NOMO-1 treated with DMSO at 0.1 percent for 48 hours (cell line): ENCODE results near the gene IL10RB.
"Not testable (repeated sequence)": the region's sequence is repeated elsewhere in the genome, so short reads cannot be mapped to it uniquely, and the experiment has no call there.

Source experiments
- DNase-seq: peaks from one replicate; lab custom pipeline; 2025; ENCODE audit not compliant: unreplicated experiment; lab: John Stamatoyannopoulos, UW

Gene IL10RB

GRCh38 chr21:33240404-33240803, 25.8 kb upstream of the IL10RB start:
- no peak for DNase-seq

- no peak for DNase-seq
These were observed 24.3 kb upstream of the IL10RB start for GRCh38 chr21:33241846-33242245.

- not testable (repeated sequence) for DNase-seq
These were observed 23.3 kb upstream of the IL10RB start for GRCh38 chr21:33242846-33243245.

GRCh38 chr21:33244082-33244778, 21.9 kb upstream of the IL10RB start:
- peak; percentile 75 for DNase-seq

- peak; percentile 33 for DNase-seq
These were observed 21.4 kb upstream of the IL10RB start for GRCh38 chr21:33244779-33245105.

- no peak for DNase-seq
These were observed 20.8 kb upstream of the IL10RB start for GRCh38 chr21:33245289-33245918.

- DNase-seq: no peak
These were observed 19.7 kb upstream of the IL10RB start for GRCh38 chr21:33246506-33246905.

GRCh38 chr21:33246963-33247362, 19.2 kb upstream of the IL10RB start:
- DNase-seq: no peak

- DNase-seq: no peak
These were observed 18.6 kb upstream of the IL10RB start for GRCh38 chr21:33247599-33247998.

- DNase-seq: no peak
These were observed 16.7 kb upstream of the IL10RB start for GRCh38 chr21:33249331-33250002.

GRCh38 chr21:33251119-33251518, 15.0 kb upstream of the IL10RB start:
- DNase-seq: no peak

- DNase-seq: not testable (repeated sequence)
These were observed 12.8 kb upstream of the IL10RB start for GRCh38 chr21:33253382-33253781.

GRCh38 chr21:33254766-33255165, 11.4 kb upstream of the IL10RB start:
- DNase-seq: no peak

- no peak for DNase-seq
These were observed 10.8 kb upstream of the IL10RB start for GRCh38 chr21:33255404-33255803.

GRCh38 chr21:33256019-33256418, 10.1 kb upstream of the IL10RB start:
- DNase-seq: no peak

GRCh38 chr21:33257094-33257803, 8.9 kb upstream of the IL10RB start:
- DNase-seq: no peak

GRCh38 chr21:33258475-33258874, 7.7 kb upstream of the IL10RB start:
- no peak for DNase-seq

- DNase-seq: no peak
These were observed 6.7 kb upstream of the IL10RB start for GRCh38 chr21:33259428-33259827.

GRCh38 chr21:33259995-33260394, 6.2 kb upstream of the IL10RB start:
- DNase-seq: peak; percentile 30

GRCh38 chr21:33261635-33262034, 4.5 kb upstream of the IL10RB start:
- peak; percentile 96 for DNase-seq

- DNase-seq: no peak
These were observed 3.2 kb upstream of the IL10RB start for GRCh38 chr21:33262921-33263320.

GRCh38 chr21:33264561-33264960, 1.6 kb upstream of the IL10RB start:
- no peak for DNase-seq
